GM21619 (cell line): Measurements from ENCODE around the gene OTOG.

Experiments
- ATAC-seq: cut with Tn5 transposase; IDR thresholded peaks from one replicate; pipeline ENCODE4 v1.9.1; 2021; ENCODE audit not compliant: unreplicated experiment

Gene OTOG

GRCh38 chr11:17547051-17547577 is at the start of gene OTOG:
OTOG (plus strand) TSS chr11:17547259; CDS start chr11:17547373, 114 bp downstream.
- no peak for ATAC-seq

- ATAC-seq: no peak
Observed at GRCh38 chr11:17498058-17498457, 49.0 kb upstream of the OTOG start.

GRCh38 chr11:17498475-17498874 is 48.6 kb upstream of the OTOG start:
- no peak for ATAC-seq

GRCh38 chr11:17500673-17501072 is 46.4 kb upstream of the OTOG start:
- ATAC-seq: no peak

- no peak for ATAC-seq
Observed at GRCh38 chr11:17502630-17503029, 44.4 kb upstream of the OTOG start.

GRCh38 chr11:17504330-17505107 is 42.5 kb upstream of the OTOG start:
- ATAC-seq: no peak

- ATAC-seq: no peak
Observed at GRCh38 chr11:17505146-17505545, 41.9 kb upstream of the OTOG start.

GRCh38 chr11:17506314-17506713 is 40.7 kb upstream of the OTOG start:
- ATAC-seq: no peak

- peak; percentile 47 for ATAC-seq
Observed at GRCh38 chr11:17506942-17507341, 40.1 kb upstream of the OTOG start.

GRCh38 chr11:17507773-17508172 is 39.3 kb upstream of the OTOG start:
- no peak for ATAC-seq

- ATAC-seq: no peak
Observed at GRCh38 chr11:17508306-17508705, 38.8 kb upstream of the OTOG start.

GRCh38 chr11:17508791-17509190 is 38.3 kb upstream of the OTOG start:
- ATAC-seq: no peak

- no peak for ATAC-seq
Observed at GRCh38 chr11:17510507-17511206, 36.4 kb upstream of the OTOG start.

GRCh38 chr11:17511571-17511970 is 35.5 kb upstream of the OTOG start:
- no peak for ATAC-seq

GRCh38 chr11:17512101-17512500 is 35.0 kb upstream of the OTOG start:
- ATAC-seq: no peak

GRCh38 chr11:17513853-17514252 is 33.2 kb upstream of the OTOG start:
- ATAC-seq: no peak

GRCh38 chr11:17514476-17514875 is 32.6 kb upstream of the OTOG start:
- ATAC-seq: no peak

- no peak for ATAC-seq
Observed at GRCh38 chr11:17515443-17516176, 31.4 kb upstream of the OTOG start.

- ATAC-seq: no peak
Observed at GRCh38 chr11:17516551-17517150, 30.4 kb upstream of the OTOG start.

- no peak for ATAC-seq
Observed at GRCh38 chr11:17517186-17517585, 29.9 kb upstream of the OTOG start.

GRCh38 chr11:17518366-17518765 is 28.7 kb upstream of the OTOG start:
- ATAC-seq: no peak
